Measurements from ENCODE around the gene UQCRFS1. TPM values are rescaled to one million over a fixed set of nuclear protein-coding genes. Genes with fewer than 3 reads are reported as not detected.

Gene UQCRFS1
- polyA plus RNA-seq, 1 of the 3 experiments (the other 2 are of a cell fraction): 36.7 TPM

- H3K9ac ChIP-seq: no peak overlapping the region
- TF ChIP-seq USF2 (IDR thresholded peaks at IDR 0.05; ENCODE audit: borderline replicate concordance, low read depth, low read length) (no peak), SMC3 (IDR thresholded peaks at IDR 0.05; ENCODE audit: low read depth, low read length) (peak; percentile 29), RAD21 (IDR thresholded peaks at IDR 0.05; ENCODE audit: low read length) (peak; percentile 67), CTCF (IDR thresholded peaks at IDR 0.05) (peak; percentile 60)
- TF ChIP-seq, protein P1, sequence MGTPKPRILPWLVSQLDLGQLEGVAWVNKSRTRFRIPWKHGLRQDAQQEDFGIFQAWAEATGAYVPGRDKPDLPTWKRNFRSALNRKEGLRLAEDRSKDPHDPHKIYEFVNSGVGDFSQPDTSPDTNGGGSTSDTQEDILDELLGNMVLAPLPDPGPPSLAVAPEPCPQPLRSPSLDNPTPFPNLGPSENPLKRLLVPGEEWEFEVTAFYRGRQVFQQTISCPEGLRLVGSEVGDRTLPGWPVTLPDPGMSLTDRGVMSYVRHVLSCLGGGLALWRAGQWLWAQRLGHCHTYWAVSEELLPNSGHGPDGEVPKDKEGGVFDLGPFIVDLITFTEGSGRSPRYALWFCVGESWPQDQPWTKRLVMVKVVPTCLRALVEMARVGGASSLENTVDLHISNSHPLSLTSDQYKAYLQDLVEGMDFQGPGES (IDR thresholded peaks at IDR 0.05; ENCODE audit: low read depth, low read length): no peak
- TF ChIP-seq, protein P2, sequence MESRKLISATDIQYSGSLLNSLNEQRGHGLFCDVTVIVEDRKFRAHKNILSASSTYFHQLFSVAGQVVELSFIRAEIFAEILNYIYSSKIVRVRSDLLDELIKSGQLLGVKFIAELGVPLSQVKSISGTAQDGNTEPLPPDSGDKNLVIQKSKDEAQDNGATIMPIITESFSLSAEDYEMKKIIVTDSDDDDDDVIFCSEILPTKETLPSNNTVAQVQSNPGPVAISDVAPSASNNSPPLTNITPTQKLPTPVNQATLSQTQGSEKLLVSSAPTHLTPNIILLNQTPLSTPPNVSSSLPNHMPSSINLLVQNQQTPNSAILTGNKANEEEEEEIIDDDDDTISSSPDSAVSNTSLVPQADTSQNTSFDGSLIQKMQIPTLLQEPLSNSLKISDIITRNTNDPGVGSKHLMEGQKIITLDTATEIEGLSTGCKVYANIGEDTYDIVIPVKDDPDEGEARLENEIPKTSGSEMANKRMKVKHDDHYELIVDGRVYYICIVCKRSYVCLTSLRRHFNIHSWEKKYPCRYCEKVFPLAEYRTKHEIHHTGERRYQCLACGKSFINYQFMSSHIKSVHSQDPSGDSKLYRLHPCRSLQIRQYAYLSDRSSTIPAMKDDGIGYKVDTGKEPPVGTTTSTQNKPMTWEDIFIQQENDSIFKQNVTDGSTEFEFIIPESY (IDR thresholded peaks at IDR 0.05; ENCODE audit: borderline replicate concordance, low read depth): no peak
- H3K27me3 ChIP-seq (ENCODE audit: insufficient read depth): peaks cover 1% of the 10 kb centered on the region; the same call in 1 of the 2 replicates
- H4K20me1 ChIP-seq (ENCODE audit: insufficient read depth): no peaks in the 10 kb centered on the region
- H3K9me3 ChIP-seq: no peaks in the 10 kb centered on the region
- no peaks in the 10 kb centered on the region for H3F3A ChIP-seq (replicated peaks; ENCODE audit: insufficient read depth)
- no peak overlapping the region; a peak in 1 of 4 replicates for H3K4me3 ChIP-seq (ENCODE audit: low read depth in 2 of 2, low read length in 1 of 2)
- no peaks in the 10 kb centered on the region for H3K36me3 ChIP-seq (replicated peaks in 1 of 2; ENCODE audit: control insufficient read depth in 1 of 2, insufficient read depth in 2 of 2, low read length in 1 of 2)
- no peaks in the 10 kb centered on the region for H3K4me1 ChIP-seq (ENCODE audit: control insufficient read depth in 1 of 2, insufficient read depth in 2 of 2, low read depth in 1 of 2, low read length in 1 of 2)
- peak; percentile 52 for DNase-seq
- ChIA-PET CTCF (interaction anchor here (0.6 to 2.3 kb wide), 15 partner anchors 12 to 487 kb away, joined by 3 to 12 read pairs (median 3); no protein-coding TSS in a partner anchor), POLR2A (no interaction called here)
- H3K9me2 ChIP-seq: no peaks in the 10 kb centered on the region
- H2AFZ ChIP-seq (ENCODE audit: low read depth): no peak overlapping the region
- H3K4me2 ChIP-seq: no peak overlapping the region
- 36% methylated on average over 5 of the region's 5 CpGs for WGBS (ENCODE audit: low lambda C conversion rate)
- no peak overlapping the region for H3K27ac ChIP-seq (ENCODE audit: low read depth in 2 of 2, low read length in 1 of 2)
- no peaks in the 10 kb centered on the region for H3K79me2 ChIP-seq (ENCODE audit: insufficient read depth)
Measured at GRCh38 chr19:29260477-29261317, 47.7 kb upstream of the UQCRFS1 start.

DNA sequence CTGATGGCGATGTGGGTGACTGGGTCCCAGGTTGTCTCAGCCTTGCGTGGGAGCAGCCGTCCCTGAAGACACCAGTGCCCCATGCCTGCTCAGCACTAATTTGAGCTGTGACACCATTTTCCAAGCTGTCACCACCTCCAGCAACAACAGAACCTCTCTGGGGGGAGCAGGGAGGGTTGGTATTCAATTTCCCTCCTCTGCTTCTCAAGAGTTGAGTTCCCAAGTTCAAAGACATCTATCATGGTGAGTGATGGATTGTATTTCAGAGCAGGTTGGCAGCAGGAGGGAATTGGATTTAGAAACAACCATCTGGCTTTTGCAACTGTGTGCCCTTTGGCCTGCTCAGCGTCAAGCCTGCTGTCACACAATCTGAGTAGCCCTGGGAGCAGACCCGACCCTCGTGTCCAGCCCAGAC lies 46.9 kb upstream of the UQCRFS1 start:
- Histone ChIP-seq H3K9me2 (no peaks in the 10 kb centered on the region), H3F3A (replicated peaks; ENCODE audit: insufficient read depth) (no peaks in the 10 kb centered on the region), H3K9me3 (no peaks in the 10 kb centered on the region), H3K9ac (no peak overlapping the region), H3K4me3 (ENCODE audit: low read depth in 2 of 2, low read length in 1 of 2) (no peak overlapping the region), H4K20me1 (ENCODE audit: insufficient read depth) (no peaks in the 10 kb centered on the region), H3K27ac (ENCODE audit: low read depth in 2 of 2, low read length in 1 of 2) (no peak overlapping the region), H3K4me1 (ENCODE audit: control insufficient read depth in 1 of 2, insufficient read depth in 2 of 2, low read depth in 1 of 2, low read length in 1 of 2) (no peaks in the 10 kb centered on the region), H2AFZ (ENCODE audit: low read depth) (no peak overlapping the region), H3K27me3 (ENCODE audit: insufficient read depth) (no peaks in the 10 kb centered on the region), H3K36me3 (replicated peaks in 1 of 2; ENCODE audit: control insufficient read depth in 1 of 2, insufficient read depth in 2 of 2, low read length in 1 of 2) (no peaks in the 10 kb centered on the region), H3K79me2 (ENCODE audit: insufficient read depth) (no peaks in the 10 kb centered on the region), H3K4me2 (no peak overlapping the region)
- no peak for DNase-seq
- ChIA-PET CTCF (interaction anchor here (0.6 to 2.3 kb wide), 11 partner anchors 11 to 486 kb away, joined by 3 to 12 read pairs (median 3); no protein-coding TSS in a partner anchor), POLR2A (no interaction called here)
- no peak for TF ChIP-seq NFIC (IDR thresholded peaks at IDR 0.05; ENCODE audit: borderline replicate concordance)
- WGBS (ENCODE audit: low lambda C conversion rate): 20% methylated on average over 6 of the region's 6 CpGs
